GM18909 (cell line): ENCODE results near the gene MRGPRX3.

ENCODE experiments used
- ATAC-seq: cut with Tn5 transposase; IDR thresholded peaks from one replicate; pipeline ENCODE4 v1.9.1; 2021; ENCODE audit warnings: mild to moderate bottlenecking; ENCODE audit not compliant: unreplicated experiment, poor library complexity

MRGPRX3 gene

DNA sequence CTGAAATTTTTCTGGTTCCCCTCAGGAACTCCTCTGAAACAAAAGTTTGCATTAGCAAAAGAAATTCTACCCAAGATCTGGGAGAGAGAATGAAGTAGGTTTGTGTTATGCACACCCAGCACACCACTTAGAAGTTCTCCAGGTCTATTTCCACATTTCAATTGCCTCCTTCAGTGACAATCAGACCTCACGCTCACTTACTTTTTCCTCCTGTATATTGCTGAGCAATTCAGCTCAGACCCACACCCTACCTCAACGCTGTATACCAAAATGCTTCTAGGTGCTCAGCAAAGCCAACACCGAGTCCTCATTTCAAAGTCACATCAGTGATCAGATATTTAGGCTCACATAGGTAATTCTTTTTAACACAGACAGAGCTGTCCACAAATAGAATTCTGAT is 19.2 kb downstream of the MRGPRX3 start:
- ATAC-seq, result no peak

- ATAC-seq, result no peak
These were observed 36.0 kb downstream of the MRGPRX3 start for GRCh38 chr11:18168372-18168771.

- no peak for ATAC-seq
These were observed 39.1 kb downstream of the MRGPRX3 start for GRCh38 chr11:18171377-18172000.

DNA sequence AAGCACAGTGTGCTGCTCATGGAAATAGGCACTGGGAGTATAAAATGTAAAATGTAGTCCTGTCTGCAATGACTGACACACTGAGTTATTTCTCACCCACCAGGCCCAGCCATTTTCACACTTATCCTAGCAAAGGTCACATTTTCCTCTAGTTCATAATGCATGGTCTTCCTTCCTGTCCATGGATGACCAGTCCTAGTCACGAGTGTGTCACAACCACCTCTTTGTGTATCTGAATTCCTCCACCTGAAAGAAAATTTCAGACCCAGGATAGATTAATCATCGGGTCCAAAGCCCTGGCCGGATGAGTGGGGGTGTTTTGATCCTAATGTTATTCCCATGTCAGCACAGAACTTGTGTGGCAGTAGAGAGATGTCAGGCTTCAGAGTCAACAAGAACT is 40.3 kb downstream of the MRGPRX3 start, which contains the start of gene MRGPRX4:
TSS of gene MRGPRX4 (plus strand) at position 172 of the 400 bp plus-strand sequence. CDS start 420 bp downstream, outside the sequence.
- no peak for ATAC-seq

DNA sequence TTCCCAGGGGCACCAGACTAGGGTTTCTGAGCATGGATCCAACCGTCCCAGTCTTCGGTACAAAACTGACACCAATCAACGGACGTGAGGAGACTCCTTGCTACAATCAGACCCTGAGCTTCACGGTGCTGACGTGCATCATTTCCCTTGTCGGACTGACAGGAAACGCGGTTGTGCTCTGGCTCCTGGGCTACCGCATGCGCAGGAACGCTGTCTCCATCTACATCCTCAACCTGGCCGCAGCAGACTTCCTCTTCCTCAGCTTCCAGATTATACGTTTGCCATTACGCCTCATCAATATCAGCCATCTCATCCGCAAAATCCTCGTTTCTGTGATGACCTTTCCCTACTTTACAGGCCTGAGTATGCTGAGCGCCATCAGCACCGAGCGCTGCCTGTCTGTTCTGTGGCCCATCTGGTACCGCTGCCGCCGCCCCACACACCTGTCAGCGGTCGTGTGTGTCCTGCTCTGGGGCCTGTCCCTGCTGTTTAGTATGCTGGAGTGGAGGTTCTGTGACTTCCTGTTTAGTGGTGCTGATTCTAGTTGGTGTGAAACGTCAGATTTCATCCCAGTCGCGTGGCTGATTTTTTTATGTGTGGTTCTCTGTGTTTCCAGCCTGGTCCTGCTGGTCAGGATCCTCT is 41.0 kb downstream of the MRGPRX3 start:
- ATAC-seq, result no peak
